Stimulated activated CD8-positive, alpha-beta memory T cell treated with anti-CD3 and anti-CD28 coated beads, Interleukin-12 subunit alpha, Interleukin-12 subunit beta, amount 100 ng/mL, for 1 hour (primary cell): ENCODE measurements around the gene TMC5.
"Not testable (repeated sequence)": the region's sequence is repeated elsewhere in the genome, so short reads cannot be mapped to it uniquely, and the experiment has no call there.

Source experiments
- DNase-seq: peaks from one replicate; pipeline ENCODE4 v3.0.0-alpha.2; 2020; ENCODE audit warnings: low read depth

TMC5 gene

DNA sequence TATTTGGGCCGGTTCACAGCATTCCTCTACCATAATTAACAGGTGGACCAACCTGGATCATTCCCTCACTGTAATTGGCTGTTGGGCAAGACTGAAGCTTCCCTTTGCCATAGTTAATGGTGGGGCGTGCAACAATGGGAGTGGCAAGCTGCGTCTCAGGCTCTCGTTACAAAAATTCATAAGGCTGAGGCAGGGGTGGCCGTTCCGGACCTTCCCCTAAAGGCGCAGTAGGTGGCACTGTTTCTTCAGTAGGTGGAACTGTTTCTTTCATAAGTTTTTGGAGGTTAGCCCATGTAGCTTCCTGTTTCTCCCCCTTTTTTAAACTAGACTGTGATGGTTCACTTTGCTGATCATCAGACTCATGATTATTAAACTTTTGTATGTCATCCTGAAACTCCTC is 17.0 kb upstream of the TMC5 start:
- no peak for DNase-seq

DNA sequence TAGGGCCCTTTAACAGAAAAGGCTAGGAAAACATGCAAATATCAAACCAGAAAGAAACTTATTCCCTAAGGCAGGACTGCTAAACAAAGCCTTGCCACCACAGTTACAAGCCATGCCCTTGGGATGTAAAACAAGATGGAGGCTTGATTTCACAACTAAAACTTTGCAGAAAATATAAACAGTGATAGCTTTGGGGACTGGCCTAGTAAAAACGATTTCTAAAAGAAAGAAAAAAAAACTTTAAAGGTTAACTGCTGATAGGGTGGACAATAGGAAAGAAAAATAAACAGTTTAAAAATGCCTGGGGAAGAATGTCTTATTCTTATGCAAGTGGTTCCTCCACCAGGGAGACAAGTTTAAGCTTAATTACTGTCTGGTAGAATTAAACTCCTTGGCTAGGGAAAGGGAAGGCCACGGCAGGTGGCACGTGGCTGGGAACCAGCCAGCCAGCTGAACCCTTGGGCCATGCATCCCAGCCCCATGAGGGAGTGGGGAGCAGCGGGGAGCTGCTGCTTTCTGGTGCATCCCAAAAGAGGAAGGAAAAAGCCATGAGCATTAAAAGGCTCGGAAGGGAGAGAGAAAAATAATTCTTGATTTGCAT is 10.7 kb upstream of the TMC5 start:
- DNase-seq, result no peak

DNA sequence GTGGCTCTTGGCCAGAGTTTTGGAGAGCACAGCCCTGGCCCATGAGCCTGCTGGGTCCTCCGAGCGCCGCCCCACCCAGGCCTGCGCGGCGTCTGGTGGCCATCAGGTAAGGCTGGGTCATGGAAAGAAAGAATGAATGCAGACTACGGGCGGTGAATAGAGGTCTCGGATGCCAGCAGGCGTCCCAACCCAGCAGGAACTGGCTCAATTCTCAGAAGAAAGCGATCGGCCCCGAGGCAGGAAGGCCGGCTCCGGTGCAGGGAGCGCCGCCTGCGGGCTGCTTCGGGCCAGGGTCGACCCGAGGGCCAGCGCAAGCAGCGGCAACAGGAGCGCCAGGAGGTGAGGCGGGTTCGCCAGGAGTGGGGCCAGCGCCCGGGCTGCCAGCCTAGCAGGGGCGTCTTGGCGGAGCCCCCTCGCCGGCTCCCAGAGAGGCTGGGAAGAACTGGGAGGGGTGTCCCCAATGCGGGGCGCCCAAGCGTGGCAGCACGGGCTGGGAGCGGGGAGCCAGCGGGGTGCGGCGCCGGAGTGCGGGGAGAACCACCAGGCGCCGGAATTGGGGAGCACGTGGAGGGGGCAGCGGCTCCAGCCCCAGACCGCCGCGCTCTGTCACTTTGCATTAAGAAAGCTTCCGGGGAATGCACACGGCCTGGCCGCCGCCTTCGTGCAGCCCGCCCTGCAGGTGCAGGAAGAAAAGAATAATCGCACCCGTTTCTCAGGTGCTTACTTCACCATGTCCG is 7.1 kb upstream of the TMC5 start:
- no peak for DNase-seq

DNA sequence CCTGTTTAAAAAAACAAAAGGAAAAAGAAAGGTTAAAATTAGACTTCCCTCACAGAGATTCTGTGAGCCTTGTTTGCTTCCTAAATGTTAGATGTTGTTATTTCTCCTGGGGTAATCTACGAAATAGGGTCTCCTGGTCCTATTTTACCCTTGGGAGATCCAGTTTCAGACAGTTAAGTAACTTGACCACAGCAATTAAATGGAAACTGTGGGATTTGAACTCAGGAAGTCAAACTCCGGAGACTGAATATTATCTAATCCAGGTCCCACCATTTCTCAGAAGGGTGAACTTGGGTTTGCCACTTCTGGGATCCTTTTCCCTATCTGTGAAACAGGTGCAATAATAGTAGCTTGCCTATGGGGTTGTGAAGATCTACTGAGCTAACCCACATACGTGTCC is 6.4 kb upstream of the TMC5 start:
- no peak for DNase-seq

DNA sequence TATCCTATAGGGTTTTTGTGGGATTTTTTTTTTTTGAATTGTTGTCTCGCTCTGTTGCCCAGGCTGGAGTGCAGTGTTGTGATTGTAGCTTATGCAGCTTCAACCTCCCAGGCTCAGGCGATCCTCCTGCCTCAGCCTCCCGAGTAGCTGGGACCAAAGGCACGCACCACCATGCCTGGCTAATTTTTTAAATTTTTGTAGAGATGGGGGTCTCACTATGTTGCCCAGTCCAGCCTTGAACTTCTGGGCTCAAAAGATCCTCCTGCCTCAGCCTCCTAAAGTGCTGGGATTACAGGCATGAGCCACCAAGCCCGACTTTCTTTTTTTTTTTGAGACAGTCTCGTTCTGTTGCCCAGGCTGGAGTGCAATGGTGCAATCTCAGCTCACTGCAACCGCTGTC is 5.6 kb upstream of the TMC5 start:
- not testable (repeated sequence) for DNase-seq

DNA sequence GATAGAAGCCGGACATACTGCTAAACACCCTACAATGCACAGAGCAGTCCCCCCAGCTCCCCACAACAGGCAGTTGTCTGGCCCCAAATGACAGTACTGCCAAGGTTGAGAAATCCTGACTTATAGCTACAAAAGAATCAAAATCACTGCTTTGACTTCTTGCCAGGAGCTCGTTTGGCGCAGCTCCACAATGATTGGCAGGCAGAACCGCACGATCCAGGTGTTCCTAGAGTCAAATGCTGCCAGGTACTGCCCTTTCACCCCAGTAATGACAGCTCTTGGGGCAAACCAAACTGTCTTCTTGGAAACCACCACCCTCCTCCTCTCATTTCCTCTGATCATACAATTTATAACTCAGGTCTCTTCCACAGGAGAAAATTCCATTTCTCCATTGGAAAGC is 2.2 kb upstream of the TMC5 start:
- no peak for DNase-seq

DNA sequence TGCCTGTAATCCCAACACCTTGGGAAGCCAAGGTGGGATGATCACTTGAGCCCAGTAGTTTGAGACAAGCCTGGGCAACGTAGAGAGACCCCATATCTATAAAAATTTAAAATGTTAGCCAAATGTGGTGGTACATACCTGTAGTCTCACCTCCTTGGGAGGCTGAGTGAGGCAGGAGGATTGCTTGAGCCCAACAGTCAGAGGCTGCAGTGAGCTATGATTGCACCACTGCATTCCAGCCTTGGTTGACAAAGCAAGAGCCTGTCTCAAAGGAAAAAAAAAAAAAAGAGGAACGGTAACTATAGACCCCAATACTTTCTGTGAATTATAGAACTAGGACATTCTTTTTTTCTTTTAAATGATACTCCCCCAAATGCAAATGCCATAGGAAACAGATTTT is 1.8 kb upstream of the TMC5 start:
- DNase-seq, result no peak

DNA sequence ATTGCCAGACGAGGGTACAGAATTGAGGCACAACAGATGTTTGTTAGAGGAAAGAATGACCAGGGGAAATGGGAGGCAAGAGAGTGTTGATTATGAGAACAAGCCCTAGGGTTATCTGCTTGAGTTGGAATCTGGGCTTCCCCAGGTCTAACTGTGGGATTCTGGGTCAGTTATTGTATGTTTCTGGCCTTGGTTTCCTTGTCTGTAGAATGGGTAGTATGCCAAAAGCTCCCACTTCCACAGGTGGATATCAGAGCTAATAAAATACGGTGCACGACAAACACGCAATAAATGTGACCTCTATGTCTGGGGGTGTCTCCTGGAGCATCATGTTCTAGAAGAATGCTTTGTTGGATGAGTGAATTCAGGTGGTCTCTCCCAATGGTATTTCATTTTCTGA is 517 bp downstream of the TMC5 start:
- DNase-seq, result no peak

DNA sequence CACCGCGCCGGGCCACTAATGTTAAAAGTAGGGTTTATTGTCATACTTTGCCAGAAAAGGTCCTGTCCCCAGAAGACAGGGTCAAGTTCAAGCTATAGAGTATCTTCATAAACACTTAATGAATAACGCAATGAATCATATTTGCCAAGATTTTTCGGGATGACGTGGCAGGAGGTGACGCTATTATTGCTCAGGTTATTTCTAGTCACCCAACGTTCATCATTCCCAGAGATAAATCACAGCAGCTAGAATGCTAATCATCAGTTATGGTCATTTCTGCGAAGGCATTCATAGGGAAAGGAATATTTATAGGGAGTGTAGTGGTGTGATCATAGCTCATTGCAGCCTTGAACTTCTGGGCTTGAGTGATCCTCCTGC is 2.0 kb downstream of the TMC5 start:
- no peak for DNase-seq

DNA sequence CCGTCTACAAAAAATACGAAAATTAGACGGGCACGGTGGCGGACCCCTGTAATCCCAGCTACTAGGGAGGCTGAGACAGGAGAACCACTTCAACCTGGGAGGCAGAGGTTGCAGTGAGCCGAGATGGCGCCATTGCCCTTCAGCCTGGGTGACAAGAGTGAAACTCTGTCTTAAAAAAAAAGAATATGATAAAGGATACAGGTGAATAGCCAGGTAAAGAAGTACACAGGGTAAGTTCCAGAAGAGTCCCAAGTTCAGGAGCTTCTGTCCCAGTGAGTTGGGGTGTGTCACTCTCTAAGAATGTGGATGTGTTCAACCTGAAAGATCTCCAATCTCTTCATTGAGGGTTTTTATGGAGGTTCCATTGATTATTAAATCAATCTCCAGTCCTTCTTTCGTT is 6.8 kb downstream of the TMC5 start:
- DNase-seq, result no peak

DNA sequence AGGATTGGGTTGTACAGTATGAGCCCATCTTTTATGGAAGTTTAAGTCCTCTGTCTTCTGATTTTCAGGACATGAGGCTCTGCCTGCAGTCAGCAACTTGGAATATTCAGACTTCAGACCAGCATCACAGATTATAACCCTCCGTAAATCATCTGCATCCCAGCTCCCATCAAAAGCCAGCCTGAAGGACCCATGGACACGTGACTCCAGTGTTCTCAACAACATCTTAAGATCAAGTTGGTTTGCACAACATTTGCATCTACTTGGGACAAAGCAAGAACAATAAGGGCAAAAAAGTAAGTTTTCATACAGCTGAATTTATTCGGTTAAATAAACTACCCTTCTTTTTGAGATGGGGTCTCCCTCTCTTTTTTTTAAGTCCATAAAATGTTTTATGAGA is 12.7 kb downstream of the TMC5 start:
- DNase-seq, result no peak

DNA sequence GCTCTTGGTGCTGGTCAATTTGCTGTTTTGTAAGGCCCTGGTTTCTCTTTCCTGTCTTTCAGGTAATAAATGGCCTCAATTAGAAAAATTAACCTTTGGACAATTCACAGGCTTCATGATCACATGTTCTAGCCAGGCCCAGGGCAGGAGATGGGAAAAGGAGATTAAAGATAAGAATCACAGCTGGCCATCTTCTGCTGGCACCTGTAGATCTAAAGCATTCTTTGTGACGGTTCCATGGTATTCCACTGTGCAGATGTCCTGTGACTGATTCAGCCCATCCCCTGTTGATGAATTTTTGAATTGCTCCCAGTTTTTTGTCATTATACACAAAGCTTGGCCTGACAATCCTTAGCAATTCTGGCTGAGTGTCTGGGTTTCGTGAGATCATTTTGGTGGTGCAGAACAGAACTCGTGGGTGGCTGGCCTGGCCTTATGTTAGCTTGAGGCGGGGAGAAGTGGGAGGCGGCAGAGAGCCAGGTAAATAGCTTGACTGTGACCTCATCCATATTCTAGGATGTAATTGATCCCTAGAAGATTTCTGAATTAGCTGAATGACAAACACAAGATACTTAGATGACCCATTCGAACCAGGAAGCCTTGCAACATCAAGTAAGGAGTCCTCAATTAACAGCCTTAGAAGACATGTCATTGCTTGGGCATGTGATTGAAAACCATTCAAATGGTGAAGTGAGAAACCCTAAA is 14.1 kb downstream of the TMC5 start:
- DNase-seq, result no peak

DNA sequence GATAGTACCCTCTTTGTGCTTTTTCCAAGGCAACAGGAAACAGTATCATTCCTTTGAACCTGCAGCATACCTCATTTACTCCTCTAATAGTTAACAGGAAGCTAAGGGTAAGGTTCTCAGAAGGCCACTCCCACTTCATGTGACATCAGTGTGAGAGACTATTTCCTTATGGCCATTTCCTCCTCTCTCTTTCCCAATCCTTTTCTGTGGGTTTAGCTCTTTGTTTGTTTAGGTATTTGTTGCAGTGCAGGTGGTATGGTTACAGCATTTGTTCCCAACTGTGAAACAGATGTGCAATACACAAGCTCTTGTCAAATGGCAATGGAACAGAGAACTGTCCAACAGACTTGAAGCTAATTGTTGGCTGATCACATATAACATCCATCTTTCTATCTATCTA is 14.7 kb downstream of the TMC5 start:
- DNase-seq, result no peak

DNA sequence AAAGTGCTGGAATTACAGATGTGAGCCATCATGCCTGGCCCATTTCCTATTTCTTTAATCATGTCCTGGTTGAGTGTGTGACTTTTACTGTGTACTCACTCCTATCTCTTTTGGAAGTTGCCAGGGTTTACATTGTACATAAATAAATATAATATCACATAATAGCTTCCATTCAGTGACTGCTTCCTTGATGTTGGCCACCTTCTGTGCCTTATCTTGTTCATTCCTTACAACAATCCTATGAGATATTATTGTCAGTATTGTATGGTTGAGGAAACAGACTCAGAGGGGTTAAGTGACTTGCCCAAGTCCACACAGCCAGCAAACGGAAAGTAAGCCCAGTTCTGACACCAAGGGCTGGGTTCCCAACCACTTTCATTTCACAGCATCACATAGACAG is 16.9 kb downstream of the TMC5 start:
- no peak for DNase-seq

DNA sequence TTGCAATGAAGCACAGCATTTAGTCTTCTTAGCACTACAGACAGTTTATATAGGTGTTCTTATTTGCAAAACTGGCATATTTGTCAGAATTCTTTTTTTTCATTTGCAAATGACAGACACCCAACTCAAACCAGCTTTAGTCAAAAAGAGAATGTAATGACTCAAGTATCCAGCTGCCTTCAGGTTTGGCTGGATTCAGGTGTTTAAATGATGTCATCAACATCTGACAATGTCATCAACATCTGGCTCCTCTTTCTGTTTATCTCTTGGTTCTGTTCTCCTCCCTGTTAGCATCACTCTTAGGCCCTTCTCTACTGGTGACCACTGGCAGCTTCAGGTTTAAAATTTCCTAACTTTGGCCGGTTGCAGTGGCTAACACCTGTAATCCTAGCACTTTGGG is 18.9 kb downstream of the TMC5 start:
- no peak for DNase-seq

DNA sequence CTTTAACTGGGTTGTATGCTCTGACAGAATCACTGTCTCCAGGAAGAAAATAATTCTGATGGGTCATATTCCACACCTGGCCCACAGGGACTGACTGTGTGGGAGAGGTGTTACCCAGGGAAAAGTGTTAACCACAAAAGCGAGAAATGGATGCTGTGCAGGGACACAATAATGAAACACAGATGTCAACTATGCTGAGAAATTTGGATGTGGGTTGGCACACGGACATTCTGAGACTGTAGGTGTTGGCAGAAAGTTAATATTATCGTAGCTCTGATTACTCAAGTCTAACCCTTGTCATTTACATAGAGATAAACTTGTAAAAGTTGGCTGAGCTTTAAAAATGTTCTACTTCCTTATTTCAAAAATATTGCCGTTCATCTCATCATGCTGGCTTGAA is 19.6 kb downstream of the TMC5 start:
- DNase-seq, result no peak

DNA sequence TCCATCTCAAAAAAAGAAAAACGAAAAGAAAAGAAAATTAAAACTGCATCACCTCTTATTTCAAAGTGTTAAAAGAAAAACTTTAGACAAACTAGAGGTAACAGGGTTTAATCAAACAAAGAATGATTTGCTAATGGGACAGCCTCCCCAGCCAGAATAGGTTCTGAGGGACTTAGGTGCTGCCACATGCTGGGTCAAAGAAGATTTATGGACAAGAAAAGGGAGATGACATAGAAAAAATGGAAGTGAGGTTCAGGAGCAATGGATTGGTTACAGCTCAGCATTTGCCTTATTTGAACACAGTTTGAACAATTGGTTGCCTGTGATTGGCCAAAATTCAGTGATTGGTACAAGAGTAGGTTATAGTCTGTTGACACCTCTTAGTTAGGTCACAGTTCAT is 21.1 kb downstream of the TMC5 start:
- no peak for DNase-seq

DNA sequence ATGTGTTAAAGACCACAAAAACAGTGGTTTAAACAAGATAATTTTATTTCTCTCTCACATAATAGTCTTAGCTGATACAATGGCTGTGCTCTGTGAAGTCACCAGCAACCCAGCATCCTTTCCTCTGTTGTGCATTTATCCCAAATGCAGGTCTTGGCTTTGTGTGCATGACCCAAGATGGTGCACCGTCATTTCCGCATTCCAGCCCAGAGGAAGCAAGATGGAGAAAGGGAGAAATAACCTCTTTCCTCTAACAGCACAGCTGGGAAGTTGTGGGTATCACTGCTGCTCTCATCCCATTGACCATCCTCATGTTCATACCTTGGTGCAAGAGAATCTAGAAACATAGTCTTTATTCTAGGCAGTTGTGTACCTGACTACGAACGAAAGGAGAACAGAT is 21.8 kb downstream of the TMC5 start:
- DNase-seq, result no peak

DNA sequence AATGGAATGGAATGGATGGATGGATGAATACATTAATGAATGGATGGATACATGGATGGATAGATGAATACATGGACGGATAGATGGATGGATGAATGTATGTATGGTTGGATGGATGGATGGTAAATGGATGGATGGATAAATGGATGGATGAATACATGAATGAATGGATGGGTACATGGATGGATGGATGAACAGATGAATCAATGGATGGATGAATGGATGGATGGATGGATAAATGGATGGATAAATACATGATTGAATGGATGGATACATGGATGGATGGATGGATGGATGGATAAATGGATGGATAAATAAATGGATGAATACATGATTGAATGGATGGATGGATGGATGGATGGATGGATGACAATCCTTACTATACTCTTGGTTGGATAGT is 26.0 kb downstream of the TMC5 start:
- DNase-seq, result no peak

DNA sequence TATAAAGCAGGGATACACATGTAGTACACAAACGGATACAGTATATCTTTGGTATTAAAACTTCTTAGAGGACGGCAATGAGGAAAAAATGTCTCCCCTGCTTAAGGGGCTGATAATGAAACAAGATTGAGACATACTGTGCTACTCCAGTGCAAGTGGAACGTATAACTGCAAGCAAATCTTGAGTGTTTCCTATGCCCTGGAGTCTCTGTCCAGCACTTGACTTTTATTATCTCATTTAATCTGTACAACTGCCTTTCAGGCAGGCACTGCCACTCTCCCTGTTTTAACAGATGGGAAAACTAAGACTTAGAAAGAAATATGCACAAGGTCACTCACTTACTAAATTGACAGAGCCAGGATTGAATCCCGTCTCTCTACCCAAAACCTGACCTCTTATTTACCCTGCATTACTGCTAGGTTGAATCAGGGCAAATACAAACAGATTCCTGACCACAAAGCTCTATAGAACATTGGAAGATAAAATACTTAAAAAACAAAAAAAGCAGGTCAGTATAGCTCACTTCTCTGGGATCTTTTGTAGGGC is 28.7 kb downstream of the TMC5 start:
- no peak for DNase-seq

DNA sequence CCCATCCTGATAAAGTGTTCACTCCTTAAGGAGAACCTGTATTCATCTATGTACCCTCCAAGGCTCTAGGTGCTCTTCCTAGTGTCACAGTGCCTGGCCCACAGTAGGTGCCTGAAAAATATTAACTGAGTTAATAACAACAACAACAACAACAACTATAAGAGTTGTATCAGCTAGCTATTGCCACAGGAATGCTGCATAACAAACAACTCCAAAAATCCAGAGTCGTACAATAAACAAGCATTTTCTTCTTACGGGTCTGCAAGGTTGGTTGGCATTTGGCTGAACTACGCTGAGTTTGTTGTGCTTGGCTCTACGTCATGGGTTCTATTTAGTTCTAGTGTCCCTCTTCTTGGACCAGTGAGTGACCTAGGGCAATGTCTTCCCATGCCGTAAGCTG is 29.2 kb downstream of the TMC5 start:
- DNase-seq, result no peak

DNA sequence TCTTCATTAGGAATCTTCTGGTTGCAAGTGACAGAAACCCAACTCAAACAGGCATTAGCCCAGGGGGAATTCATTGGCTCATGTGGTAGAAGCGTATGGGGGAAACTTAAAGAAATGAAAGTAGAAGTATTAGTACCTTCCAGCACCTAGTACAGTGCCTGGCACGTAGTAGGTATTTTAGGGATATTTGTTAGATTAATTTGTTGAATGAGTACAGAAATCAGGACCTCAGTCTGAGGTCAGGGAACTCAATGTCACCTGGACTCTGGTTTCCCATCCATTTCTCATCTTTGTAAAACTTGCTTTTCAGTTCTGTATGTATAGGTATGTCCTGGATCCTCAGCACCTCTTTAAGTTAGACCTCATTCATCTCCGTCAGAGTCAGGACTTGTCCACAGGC is 32.5 kb downstream of the TMC5 start:
- no peak for DNase-seq

DNA sequence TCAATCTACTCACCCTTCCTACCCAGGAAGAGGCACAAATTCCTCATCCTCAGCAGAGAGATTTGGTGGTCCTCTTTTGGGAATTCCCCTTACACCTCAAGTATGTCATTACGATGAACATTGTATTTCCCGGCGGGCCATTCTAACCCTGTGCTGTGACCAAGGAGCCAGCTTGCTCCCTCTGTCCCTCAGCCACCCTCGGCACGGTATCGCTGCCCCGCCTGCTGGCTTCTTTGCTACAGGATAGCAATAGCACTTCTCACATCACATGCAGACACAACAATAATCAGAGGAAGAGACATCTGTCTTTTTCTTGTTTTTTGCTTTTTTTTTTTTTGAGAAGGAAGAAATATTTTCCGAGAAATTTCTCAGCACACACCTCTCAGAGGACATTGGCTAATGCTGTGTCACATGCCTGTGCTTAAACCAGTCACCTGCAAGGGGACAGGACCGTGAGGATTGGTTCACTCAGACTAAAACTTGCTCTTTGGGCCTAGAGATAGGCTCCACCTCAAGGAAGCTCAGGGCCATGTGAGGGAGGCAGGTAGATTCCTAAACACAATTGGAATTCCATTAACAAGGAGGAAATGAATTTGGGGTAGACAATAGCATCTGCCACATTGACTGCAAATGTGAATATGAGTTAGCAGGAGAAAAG is 41.2 kb downstream of the TMC5 start:
- DNase-seq, result no peak
